Erythroblast (primary cell): ENCODE results near the gene LRIF1.

Source experiments
- DNase-seq, 2 experiments: peaks; one replicate each; lab custom pipeline; 2025; lab: John Stamatoyannopoulos, UW
- GATA1 ChIP-seq: IDR thresholded peaks from 2 replicates; pipeline ENCODE4 v1.6.1; 2011; ENCODE audit warnings: low read depth, mild to moderate bottlenecking, control low read depth, low read length, moderate library complexity
- POLR2A ChIP-seq: IDR thresholded peaks from 2 replicates; pipeline ENCODE4 v1.6.1; 2011; ENCODE audit warnings: mild to moderate bottlenecking, low read length

LRIF1 gene

DNA sequence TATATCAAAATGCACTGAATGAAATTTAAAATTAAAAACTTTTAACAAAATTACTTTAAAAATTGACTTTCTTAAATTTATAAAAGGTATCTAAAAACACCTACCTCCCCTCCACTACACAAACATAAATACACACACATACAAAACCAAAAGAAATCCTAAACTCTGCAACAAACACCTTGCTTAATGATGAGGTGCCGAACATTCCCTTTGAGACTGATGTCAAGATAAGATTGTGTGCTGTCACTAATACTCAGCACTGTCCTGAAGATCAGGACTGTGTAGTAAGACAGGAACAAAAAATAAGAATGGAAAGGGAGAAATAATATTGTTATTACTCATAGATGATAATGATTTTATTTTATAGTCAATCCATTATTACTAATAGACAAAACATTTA, 45.7 kb downstream of the LRIF1 start:
- DNase-seq: peak in 1 of 2 experiments; percentile 15
- no peak for TF ChIP-seq GATA1
- no peak for TF ChIP-seq POLR2A

DNA sequence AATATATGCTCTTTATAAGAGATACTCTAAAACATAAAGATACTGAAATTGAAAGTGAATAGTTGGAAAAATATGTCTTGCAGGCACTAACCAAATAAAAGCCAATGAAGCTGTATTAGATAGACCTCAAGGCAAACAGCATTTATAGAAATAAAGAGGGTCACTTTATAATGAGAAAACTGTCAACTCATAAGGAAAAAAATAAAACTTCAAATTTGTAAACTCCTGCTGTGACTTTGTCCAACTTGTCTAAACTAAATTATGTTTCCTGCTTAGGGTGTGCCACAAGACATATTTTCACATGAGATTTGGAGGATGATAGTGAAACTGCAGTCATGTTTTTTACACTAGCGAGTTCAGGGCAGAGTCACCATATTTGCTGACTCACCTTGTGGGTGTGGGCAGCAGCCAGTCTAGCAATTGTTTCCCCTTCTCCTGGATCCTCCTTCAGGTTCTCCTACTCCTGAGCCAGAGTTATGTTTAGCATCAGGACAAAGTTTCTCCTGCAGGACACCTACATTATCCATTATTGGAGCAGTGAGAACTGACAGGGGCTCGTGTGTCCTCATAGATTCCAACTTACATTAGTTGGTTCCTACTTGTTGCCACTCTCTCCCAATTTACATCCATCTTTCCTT, 46.9 kb downstream of the LRIF1 start:
- peak; percentile 90 for DNase-seq

DNA sequence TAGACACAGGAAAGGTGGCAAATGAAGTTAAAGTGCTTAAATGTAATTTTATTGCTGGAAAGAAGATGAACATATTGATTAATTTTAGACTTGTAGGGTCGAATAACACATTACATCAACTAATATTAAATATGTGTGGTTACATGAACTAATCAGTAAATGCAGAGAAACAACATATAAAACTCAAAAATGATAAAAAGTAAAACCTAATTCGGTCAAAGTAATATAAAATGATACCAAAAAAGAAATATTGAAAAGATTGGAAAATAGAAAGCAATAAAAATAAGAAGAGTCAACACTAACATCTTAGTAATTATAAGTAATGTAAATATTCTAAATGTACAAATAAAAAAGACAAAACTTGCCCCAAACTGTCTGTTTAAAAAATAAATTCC, 47.5 kb downstream of the LRIF1 start:
- no peak for TF ChIP-seq POLR2A
- no peak for TF ChIP-seq GATA1
- DNase-seq: no peak

More for the DNA sequence above, 46.9 kb downstream of the LRIF1 start:
- TF ChIP-seq GATA1 (peak; percentile 14), POLR2A (peak; percentile 36)

DNA sequence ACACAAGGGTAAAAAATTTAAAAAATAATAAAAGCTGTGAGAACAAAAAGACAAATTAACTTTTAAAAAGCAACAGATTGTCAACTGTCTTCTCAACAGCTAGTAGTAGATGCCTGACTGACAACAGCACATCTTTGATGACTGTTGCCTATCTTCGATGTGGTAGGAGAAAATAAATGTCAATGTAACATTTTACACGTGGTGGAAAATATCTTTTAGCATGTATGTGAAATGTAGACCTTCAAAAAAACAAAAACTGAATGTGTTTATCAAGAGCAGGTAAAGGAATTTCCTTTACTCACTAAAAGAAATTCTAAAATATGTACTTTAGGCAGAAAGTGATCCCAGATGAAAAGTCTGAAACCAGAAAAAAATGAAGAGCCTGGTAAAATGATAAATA, 47.9 kb downstream of the LRIF1 start:
- no peak for TF ChIP-seq POLR2A
- TF ChIP-seq GATA1: no peak
- no peak for DNase-seq

DNA sequence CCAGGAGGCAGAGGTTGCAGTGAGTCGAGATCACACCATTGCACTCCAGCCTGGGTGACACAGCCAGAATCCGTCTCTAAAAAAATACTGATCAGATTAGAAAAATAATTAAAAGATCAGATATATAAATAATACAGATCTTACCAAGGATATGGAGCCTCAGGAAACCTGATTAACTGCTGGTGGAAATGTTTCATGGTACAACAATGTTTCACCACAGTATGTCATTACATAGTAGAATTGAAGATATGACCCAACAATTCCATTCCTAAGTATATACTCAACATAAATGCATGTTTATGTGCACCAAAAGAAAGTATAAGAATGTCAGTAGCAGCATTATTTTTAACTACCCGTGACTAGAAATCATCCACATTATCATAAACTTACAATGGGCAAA, 49.0 kb downstream of the LRIF1 start:
- DNase-seq: no peak
- TF ChIP-seq GATA1 (no peak), POLR2A (no peak)

DNA sequence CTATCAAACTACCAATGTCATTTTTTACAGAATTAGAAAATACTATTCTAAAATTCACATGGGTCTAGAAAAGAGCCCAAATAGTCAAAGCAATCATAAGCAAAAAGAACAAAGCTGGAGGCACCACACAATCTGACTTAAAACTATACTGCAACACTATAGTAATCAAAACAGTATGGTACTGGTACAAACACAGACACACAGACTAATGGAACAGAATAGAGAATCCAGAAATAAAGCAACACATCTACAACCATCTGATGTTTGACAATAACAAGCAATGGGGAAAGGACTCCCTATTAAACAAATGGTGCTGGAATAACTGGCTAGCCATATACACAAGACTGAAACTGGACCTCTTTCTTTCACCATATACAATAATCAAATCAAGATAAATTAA, 50.9 kb downstream of the LRIF1 start:
- DNase-seq: no peak
- TF ChIP-seq GATA1: no peak
- no peak for TF ChIP-seq POLR2A

DNA sequence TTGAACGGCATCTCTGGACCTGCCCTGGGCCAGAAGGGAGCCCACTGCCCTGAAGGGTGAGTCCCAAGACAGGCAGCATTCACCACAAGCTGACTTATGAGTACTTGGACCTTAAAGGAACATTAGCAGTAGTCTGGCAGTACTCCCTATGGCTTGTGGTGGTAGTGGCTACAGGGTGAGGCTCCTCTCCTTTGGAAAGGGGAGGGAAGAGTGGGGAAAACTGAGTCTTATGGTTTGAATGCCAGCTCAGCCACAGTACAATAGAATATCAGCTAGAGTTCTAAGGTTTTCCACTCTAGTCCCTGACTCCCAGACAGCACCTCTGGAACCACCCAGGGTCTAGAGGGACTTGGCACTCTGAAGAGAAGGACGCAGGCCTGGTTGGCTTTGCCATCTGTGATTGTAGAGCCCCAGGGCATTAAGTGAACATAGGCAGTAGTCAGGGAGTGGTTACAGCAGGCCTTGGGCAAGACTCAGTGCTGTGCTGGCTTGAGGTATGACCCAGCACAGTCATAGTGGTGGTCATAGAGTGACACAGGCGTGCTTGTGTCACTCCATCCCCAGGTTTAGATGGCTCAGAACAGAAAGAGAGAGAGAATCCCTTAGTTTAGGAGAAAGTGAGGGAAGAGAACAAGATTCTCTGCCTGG, 59.7 kb downstream of the LRIF1 start:
- no peak for TF ChIP-seq GATA1
- no peak for TF ChIP-seq POLR2A
- DNase-seq: peak in 1 of 2 experiments; percentile 7

DNA sequence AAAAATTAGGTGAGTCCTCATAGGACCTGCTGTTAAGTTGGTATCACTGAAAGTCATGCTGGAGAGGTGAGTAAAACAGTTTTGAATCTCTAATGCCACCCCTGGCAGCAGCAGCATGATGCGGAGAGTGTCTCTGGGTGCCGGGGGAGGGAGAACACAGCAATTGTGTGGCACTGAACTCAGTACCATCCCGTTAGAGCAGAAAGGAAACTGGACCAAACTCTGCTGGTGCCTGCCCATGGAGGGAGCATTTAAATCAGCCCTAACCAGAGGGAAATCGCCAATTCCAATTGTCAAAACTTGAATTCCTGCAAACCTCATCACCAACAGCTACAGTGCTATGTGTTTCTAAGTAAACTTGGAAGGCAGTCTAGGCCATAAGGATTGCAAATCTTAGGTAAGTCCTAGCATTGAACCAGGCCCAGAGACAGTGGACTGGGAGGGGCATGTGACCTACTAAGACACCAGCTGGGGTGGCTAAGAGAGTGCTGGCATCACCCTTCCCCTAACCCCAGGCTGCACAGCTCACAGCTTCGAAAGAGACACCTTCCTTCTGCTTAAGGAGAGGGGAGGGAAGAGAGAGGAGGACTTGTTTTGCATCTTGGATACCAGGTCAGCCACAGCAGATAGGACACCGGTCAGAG, 60.8 kb downstream of the LRIF1 start:
- TF ChIP-seq POLR2A (no peak), GATA1 (no peak)
- no peak for DNase-seq

DNA sequence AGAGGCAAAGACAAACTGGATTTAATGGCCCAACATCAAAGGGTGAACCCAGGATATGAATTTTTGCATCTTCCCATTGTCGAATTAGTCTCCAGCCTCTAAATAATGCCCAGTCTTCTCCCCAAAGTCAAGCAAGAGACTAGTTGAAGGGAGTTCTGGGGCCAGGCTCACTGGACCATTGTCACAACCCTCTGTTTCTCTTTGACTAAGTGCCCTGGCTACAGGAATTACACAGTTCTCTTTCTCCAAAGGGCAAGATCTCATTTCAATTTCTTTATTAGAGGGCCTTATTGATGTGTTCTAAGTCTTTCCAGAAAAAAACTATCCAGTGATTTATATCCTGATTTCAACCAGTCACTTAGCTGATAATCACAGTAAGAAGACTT, 64.3 kb downstream of the LRIF1 start:
- DNase-seq: no peak
- TF ChIP-seq GATA1: no peak
- no peak for TF ChIP-seq POLR2A

DNA sequence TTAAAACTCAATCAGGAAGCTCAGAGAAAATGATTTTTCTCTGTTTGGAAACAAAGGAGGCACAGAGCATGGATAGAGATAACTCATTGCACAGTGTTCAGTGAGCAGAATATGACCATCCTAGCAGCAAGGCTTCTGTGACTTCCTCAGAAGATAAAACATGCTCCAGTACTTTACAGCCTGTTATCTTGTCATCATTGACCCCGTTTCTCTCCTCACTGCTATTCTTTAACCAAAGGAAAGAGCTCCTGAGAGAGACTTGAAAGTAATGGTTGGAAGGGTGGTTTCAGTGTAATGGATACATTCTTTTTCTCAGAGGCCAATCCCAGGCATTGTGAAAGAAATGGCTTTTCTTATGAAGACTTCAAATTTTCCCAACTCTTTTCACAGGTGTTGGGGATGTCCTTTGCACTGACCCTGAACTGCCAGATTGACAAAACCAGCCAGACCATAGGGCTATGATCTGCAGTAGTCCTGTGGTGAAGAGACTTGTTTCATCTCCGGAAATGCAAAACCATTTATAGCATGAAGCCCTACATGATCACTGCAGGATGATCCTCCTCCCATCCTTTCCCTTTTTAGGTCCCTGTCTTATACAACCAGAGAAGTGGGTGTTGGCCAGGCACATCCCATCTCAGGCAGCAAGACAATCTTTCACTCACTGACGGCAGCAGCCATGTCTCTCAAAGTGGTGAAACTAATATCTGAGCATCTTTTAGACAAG, 64.8 kb downstream of the LRIF1 start:
- no peak for DNase-seq
- TF ChIP-seq GATA1 (no peak), POLR2A (no peak)

DNA sequence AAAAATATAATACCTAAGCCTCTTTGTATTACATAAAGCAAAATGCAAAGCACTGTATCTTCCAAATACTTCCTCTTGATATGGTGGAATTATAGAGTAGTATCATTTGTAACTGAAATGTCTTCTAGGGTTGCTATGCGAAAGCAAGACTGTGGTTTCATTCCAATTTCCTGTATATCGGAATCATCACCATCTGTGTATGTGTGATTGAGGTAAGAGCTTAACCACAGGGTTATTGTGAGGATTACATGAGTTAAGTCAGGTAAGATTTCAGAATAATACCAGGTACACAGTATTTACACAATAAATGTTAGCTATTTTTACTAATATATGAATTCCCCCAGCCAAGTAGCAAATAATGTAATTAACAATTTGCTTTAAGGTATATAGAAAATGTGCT, 66.0 kb downstream of the LRIF1 start:
- TF ChIP-seq POLR2A: no peak
- TF ChIP-seq GATA1: no peak
- no peak for DNase-seq
